HepG2 (cell line): Measurements from ENCODE around the gene PSMD2. TPM values are rescaled to one million over a fixed set of nuclear protein-coding genes. Genes with fewer than 3 reads are reported as not detected.

Experiments used
- ATAC-seq: fragments of 200-7000 bp; cut with Tn5 transposase; 3 replicates; pipeline ENCODE4 v1.9.1; 2020; ENCODE audit warnings: mild to moderate bottlenecking, moderate library complexity
- BruUV-seq: library from RNA; stranded (reverse); fragments of 400-500 nt; replicated peaks from 2 replicates; lab custom pipeline; 2021; lab: Mats Ljungman, UMichigan
- CTCF ChIA-PET: fragments of 300-600 bp; formaldehyde crosslinking; extraction: SDS; loops from one replicate; lab custom pipeline; 2021; ENCODE audit warnings: low total read pairs, inconsistent platforms, low intra/inter-chr PET ratio; lab: Yijun Ruan, JAX
- POLR2A ChIA-PET: fragments of 350-600 bp; sonication (Branson Sonifier 250); formaldehyde crosslinking; loops from one replicate; lab custom pipeline; 2020; ENCODE audit warnings: antibody characterized with exemption, inconsistent platforms; lab: Yijun Ruan, JAX
- DNase-seq: peaks from one replicate; pipeline ENCODE4 v3.0.0-alpha.2; 2015; ENCODE audit warnings: low spot score
- FAIRE-seq: peaks from 3 replicates; lab custom pipeline; 2011; peaks lifted over from hg19 to GRCh38; lab: Jason Lieb, UNC
- H2AFZ ChIP-seq: one replicate; pipeline ENCODE4 v1.6.1; 2011; ENCODE audit warnings: low read length, inconsistent platforms
- H3K27ac ChIP-seq: fragments of 300-600 bp; 3 replicates; pipeline ENCODE4 v1.8.0; 2011; ENCODE audit warnings: mixed run types, mild to moderate bottlenecking, mixed read lengths, low read length, inconsistent platforms; ENCODE audit not compliant: insufficient read depth; ENCODE audit errors: extremely low read length
- H3K27me3 ChIP-seq, 2 experiments: fragments of 200-600 bp in 1 of 2; 2 replicates in 1 of 2; 3 replicates in 1 of 2; pipeline versions ENCODE4 v1.6.0 to v1.8.0; 2011; ENCODE audit warnings: low read length in 2 of 2, mild to moderate bottlenecking in 2 of 2, moderate library complexity in 2 of 2, inconsistent platforms in 1 of 2; ENCODE audit not compliant: insufficient read depth in 2 of 2, control insufficient read depth in 1 of 2
- H3K36me3 ChIP-seq, 2 experiments: fragments of 200-600 bp in 1 of 2; replicated peaks in 1 of 2; 2 replicates in 1 of 2; 3 replicates in 1 of 2; pipeline versions ENCODE4 v1.5.1 to v1.8.0; 2011; ENCODE audit warnings: low read length in 2 of 2, inconsistent platforms in 1 of 2; ENCODE audit not compliant: insufficient read depth in 2 of 2, control insufficient read depth in 1 of 2
- H3K4me1 ChIP-seq: 2 replicates; pipeline ENCODE4 v1.5.1; 2012; ENCODE audit warnings: low read length, inconsistent platforms; ENCODE audit not compliant: insufficient read depth
- H3K4me2 ChIP-seq: 2 replicates; pipeline ENCODE4 v1.6.0; 2011; ENCODE audit warnings: low read depth, low read length, inconsistent platforms
- H3K4me3 ChIP-seq, 3 experiments: fragments of 200-600 bp in 1 of 3; sonication (generic), shearing (Covaris generic) in 1 of 3; replicated peaks in 1 of 3; 2 replicates each; pipeline ENCODE4 v1.5.1; 2011 to 2016; ENCODE audit warnings: low read length in 3 of 3, inconsistent platforms in 2 of 3, low read depth in 2 of 3, mild to moderate bottlenecking in 2 of 3, control low read depth in 1 of 3, mixed read lengths in 1 of 3; ENCODE audit not compliant: insufficient read depth in 1 of 3
- H3K79me2 ChIP-seq: one replicate; pipeline ENCODE4 v1.6.1; 2011; ENCODE audit warnings: low read length, inconsistent platforms; ENCODE audit not compliant: insufficient read depth
- H3K9ac ChIP-seq: 2 replicates; pipeline ENCODE4 v1.6.0; 2011; ENCODE audit warnings: mild to moderate bottlenecking, low read depth, low read length, inconsistent platforms; ENCODE audit not compliant: insufficient read depth
- H3K9me3 ChIP-seq: 2 replicates; pipeline ENCODE4 v1.5.1; 2012; ENCODE audit warnings: mild to moderate bottlenecking, low read length
- H4K20me1 ChIP-seq: 2 replicates; pipeline ENCODE4 v1.6.0; 2011; ENCODE audit warnings: inconsistent platforms, mild to moderate bottlenecking, low read length, moderate library complexity; ENCODE audit not compliant: insufficient read depth
- CBFB ChIP-seq: sonication (generic); formaldehyde crosslinking; IDR thresholded peaks from 2 replicates; pipeline ENCODE4 v1.4.0; 2020; ENCODE audit warnings: missing genetic modification reagents
- CBX1 ChIP-seq: IDR thresholded peaks from one replicate; pipeline ENCODE4 v1.6.1; 2016; ENCODE audit warnings: antibody characterized with exemption, low read depth
- CC2D1A ChIP-seq: sonication (generic); formaldehyde crosslinking; IDR thresholded peaks from 2 replicates; pipeline ENCODE4 v1.8.1; 2023; ENCODE audit warnings: mild to moderate bottlenecking, missing genetic modification reagents
- ELF1 ChIP-seq: sonication (generic); formaldehyde crosslinking; IDR thresholded peaks from 2 replicates; pipeline ENCODE4 v1.4.0; 2020; ENCODE audit warnings: missing genetic modification reagents
- FOXJ3 ChIP-seq: sonication (generic); formaldehyde crosslinking; IDR thresholded peaks from 2 replicates; pipeline ENCODE4 v1.4.0; 2020; ENCODE audit warnings: missing genetic modification reagents, mild to moderate bottlenecking, borderline replicate concordance
- NFRKB ChIP-seq: fragments of 450-650 bp; IDR thresholded peaks from 2 replicates; pipeline ENCODE4 v1.6.1; 2017
- NRL ChIP-seq: sonication (generic); formaldehyde crosslinking; IDR thresholded peaks from 2 replicates; pipeline ENCODE4 v1.5.0; 2020; ENCODE audit warnings: missing genetic modification reagents, mild to moderate bottlenecking, moderate library complexity, borderline replicate concordance
- PCBP1 ChIP-seq: fragments of 200-400 bp; formaldehyde crosslinking; IDR thresholded peaks from 2 replicates; pipeline ENCODE4 v1.6.1; 2017; ENCODE audit warnings: mild to moderate bottlenecking, low read depth, low read length, borderline replicate concordance
- SIX1 ChIP-seq: sonication (generic); formaldehyde crosslinking; IDR thresholded peaks from 2 replicates; pipeline ENCODE4 v1.4.0; 2020; ENCODE audit warnings: missing genetic modification reagents, borderline replicate concordance
- SMARCC2 ChIP-seq: fragments of 450-650 bp; IDR thresholded peaks from 2 replicates; pipeline ENCODE4 v1.6.1; 2017; ENCODE audit warnings: antibody characterized with exemption, mild to moderate bottlenecking
- ZNF317 ChIP-seq: sonication (generic); formaldehyde crosslinking; IDR thresholded peaks from 2 replicates; pipeline ENCODE4 v1.5.0; 2020; ENCODE audit warnings: mild to moderate bottlenecking, missing genetic modification reagents
- ZNF562 ChIP-seq: sonication (generic); formaldehyde crosslinking; IDR thresholded peaks from 2 replicates; pipeline ENCODE4 v1.8.0; 2022; ENCODE audit warnings: missing genetic modification reagents, borderline replicate concordance
- WGBS: methylation state at CpG from one replicate; pipeline ENCODE4 v1.1.6; 2017; ENCODE audit warnings: low lambda C conversion rate; 5-methylcytosine and 5-hydroxymethylcytosine counted together
- in situ Hi-C: cut with HindIII; loops from 2 replicates; pipeline ENCODE4 v1.10.0; 2017; ENCODE audit warnings: low pct_unique_long_range_greater_than_20kb; ENCODE audit not compliant: extremely low pct_ligation_motif_present
- intact Hi-C: fragments of 100-400 bp; cut with micrococcal nuclease; formaldehyde crosslinking; loops from one replicate; pipeline ENCODE4 v1.10.0; 2022; ENCODE audit not compliant: unreplicated experiment
- polyA plus RNA-seq, 8 experiments: library from polyadenylated mRNA; depleted of rRNA in 3 of 8; stranded (reverse) in 7 of 8; unstranded in 1 of 8; fragments of >200 nt; fragmentation: Illumina TruSeq in 4 of 8; extraction: Trizol in 4 of 8; gene quantifications; 2 replicates each; pipeline versions ENCODE4 v1.2.1 to v1.2.3, GENCODE V29; 2011 to 2016; ENCODE audit warnings: low read depth in 4 of 8, missing spikeins in 1 of 8, mixed read lengths in 1 of 8; ENCODE audit not compliant: insufficient read depth in 1 of 8
- total RNA-seq, 5 experiments: library from RNA; depleted of rRNA; stranded (reverse); fragments of >200 nt; fragmentation: Illumina TruSeq; extraction: Trizol; gene quantifications; 2 replicates each; pipeline ENCODE4 v1.2.3, GENCODE V29; 2016; ENCODE audit warnings: low read depth in 1 of 5
- TF ChIP-seq, protein P1 (sequence below): sonication (generic); formaldehyde crosslinking; IDR thresholded peaks from 2 replicates; pipeline ENCODE4 v1.8.0; 2022; ENCODE audit warnings: missing genetic modification reagents, mild to moderate bottlenecking, borderline replicate concordance
- TF ChIP-seq, protein P2 (sequence below): conservative IDR thresholded peaks from 2 replicates; pipeline ENCODE4 v1.6.1; 2018; ENCODE audit warnings: missing genetic modification reagents
- TF ChIP-seq, protein P3 (sequence below): sonication (generic); formaldehyde crosslinking; IDR thresholded peaks from 2 replicates; pipeline ENCODE4 v1.4.0; 2020; ENCODE audit warnings: missing genetic modification reagents
- TF ChIP-seq, protein P4 (sequence below): sonication (generic); formaldehyde crosslinking; IDR thresholded peaks from 2 replicates; pipeline ENCODE4 v1.5.1; 2020; ENCODE audit warnings: mild to moderate bottlenecking, missing genetic modification reagents, moderate library complexity

Gene PSMD2
- total and polyA plus RNA-seq, 2 of the 13 experiments (the other 11 are each of a cell fraction or from before 2014, with no cell fraction given): 125 to 200 TPM

DNA sequence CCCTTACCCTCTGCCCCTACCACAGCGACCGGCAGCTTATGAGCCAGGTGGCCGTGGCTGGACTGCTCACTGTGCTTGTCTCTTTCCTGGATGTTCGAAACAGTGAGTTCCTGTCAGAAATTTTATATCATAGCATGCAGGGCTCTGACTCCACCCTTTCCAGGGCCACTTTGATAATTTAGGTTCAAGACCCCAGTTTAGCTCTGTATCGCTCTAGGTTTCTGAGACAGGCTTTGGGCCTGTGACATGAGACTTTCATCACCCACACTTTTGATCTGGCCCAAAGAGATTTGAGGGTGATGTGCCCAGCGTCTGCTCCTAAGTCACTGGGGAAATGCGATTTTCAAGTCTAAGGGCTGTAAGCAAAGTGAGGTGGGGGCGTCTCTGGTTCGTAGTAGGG lies 8.9 kb downstream of the PSMD2 start:
- POLR2A ChIA-PET: no interaction called here
- intact Hi-C loops: no loop called here

DNA sequence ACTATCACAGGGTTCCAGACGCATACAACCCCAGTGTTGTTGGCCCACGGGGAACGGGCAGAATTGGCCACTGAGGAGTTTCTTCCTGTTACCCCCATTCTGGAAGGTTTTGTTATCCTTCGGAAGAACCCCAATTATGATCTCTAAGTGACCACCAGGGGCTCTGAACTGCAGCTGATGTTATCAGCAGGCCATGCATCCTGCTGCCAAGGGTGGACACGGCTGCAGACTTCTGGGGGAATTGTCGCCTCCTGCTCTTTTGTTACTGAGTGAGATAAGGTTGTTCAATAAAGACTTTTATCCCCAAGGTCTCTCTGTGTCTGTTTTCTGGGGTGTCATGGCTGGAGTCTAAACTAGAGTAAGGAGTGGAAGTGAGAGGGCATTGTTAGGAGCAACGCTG lies 9.7 kb downstream of the PSMD2 start:
- BruUV-seq: no TSS peak
- no peak overlapping the region for H3K4me3 ChIP-seq
- 97% methylated on average over 7 of the region's 7 CpGs for WGBS
- no peak overlapping the region for H3K27ac ChIP-seq
- in situ Hi-C loops (no loop called here), intact Hi-C loops (no loop called here)
- no peaks in the 10 kb centered on the region for H4K20me1 ChIP-seq
- FAIRE-seq (no peak), ATAC-seq (peak; percentile 56), DNase-seq (no peak)
- no peak overlapping the region for H3K9ac ChIP-seq
- H3K79me2 ChIP-seq: no peaks in the 10 kb centered on the region
- peaks cover 18 to 53% of the 10 kb centered on the region in 2 experiments for H3K36me3 ChIP-seq
- ChIA-PET POLR2A (no interaction called here), CTCF (no interaction called here)
- no peak overlapping the region for H2AFZ ChIP-seq
- H3K27me3 ChIP-seq: no peaks in the 10 kb centered on the region; a peak in 1 of 5 replicates
- H3K4me2 ChIP-seq: no peak overlapping the region
- H3K9me3 ChIP-seq: no peaks in the 10 kb centered on the region
- peaks cover 1% of the 10 kb centered on the region for H3K4me1 ChIP-seq
- TF ChIP-seq ZNF562 (CRISPR knock-in tag): no peak
- TF ChIP-seq, protein P1, sequence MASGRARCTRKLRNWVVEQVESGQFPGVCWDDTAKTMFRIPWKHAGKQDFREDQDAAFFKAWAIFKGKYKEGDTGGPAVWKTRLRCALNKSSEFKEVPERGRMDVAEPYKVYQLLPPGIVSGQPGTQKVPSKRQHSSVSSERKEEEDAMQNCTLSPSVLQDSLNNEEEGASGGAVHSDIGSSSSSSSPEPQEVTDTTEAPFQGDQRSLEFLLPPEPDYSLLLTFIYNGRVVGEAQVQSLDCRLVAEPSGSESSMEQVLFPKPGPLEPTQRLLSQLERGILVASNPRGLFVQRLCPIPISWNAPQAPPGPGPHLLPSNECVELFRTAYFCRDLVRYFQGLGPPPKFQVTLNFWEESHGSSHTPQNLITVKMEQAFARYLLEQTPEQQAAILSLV (CRISPR knock-in tag): no peak
- no peak for TF ChIP-seq NRL (CRISPR knock-in tag)
- TF ChIP-seq, protein P2, sequence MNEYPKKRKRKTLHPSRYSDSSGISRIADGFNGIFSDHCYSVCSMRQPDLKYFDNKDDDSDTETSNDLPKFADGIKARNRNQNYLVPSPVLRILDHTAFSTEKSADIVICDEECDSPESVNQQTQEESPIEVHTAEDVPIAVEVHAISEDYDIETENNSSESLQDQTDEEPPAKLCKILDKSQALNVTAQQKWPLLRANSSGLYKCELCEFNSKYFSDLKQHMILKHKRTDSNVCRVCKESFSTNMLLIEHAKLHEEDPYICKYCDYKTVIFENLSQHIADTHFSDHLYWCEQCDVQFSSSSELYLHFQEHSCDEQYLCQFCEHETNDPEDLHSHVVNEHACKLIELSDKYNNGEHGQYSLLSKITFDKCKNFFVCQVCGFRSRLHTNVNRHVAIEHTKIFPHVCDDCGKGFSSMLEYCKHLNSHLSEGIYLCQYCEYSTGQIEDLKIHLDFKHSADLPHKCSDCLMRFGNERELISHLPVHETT (CRISPR knock-in tag): no peak
- TF ChIP-seq, protein P3, sequence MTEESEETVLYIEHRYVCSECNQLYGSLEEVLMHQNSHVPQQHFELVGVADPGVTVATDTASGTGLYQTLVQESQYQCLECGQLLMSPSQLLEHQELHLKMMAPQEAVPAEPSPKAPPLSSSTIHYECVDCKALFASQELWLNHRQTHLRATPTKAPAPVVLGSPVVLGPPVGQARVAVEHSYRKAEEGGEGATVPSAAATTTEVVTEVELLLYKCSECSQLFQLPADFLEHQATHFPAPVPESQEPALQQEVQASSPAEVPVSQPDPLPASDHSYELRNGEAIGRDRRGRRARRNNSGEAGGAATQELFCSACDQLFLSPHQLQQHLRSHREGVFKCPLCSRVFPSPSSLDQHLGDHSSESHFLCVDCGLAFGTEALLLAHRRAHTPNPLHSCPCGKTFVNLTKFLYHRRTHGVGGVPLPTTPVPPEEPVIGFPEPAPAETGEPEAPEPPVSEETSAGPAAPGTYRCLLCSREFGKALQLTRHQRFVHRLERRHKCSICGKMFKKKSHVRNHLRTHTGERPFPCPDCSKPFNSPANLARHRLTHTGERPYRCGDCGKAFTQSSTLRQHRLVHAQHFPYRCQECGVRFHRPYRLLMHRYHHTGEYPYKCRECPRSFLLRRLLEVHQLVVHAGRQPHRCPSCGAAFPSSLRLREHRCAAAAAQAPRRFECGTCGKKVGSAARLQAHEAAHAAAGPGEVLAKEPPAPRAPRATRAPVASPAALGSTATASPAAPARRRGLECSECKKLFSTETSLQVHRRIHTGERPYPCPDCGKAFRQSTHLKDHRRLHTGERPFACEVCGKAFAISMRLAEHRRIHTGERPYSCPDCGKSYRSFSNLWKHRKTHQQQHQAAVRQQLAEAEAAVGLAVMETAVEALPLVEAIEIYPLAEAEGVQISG (CRISPR knock-in tag): no peak
- TF ChIP-seq SIX1: no peak
- TF ChIP-seq ELF1 (CRISPR knock-in tag): no peak

More for the DNA sequence above, 8.9 kb downstream of the PSMD2 start:
- Histone ChIP-seq H3K9me3 (no peaks in the 10 kb centered on the region), H3K4me2 (no peak overlapping the region), H3K27ac (no peak overlapping the region), H3K79me2 (no peaks in the 10 kb centered on the region), H2AFZ (no peak overlapping the region), H3K36me3 (peaks cover 23 to 61% of the 10 kb centered on the region in 2 experiments), H4K20me1 (no peaks in the 10 kb centered on the region), H3K27me3 (no peaks in the 10 kb centered on the region; a peak in 1 of 5 replicates), H3K4me3 (no peak overlapping the region), H3K9ac (no peak overlapping the region), H3K4me1 (no peaks in the 10 kb centered on the region)
- in situ Hi-C loops: no loop called here
- ATAC-seq: no peak
- no TSS peak for BruUV-seq
- CTCF ChIA-PET: no interaction called here
- 99% methylated on average over 9 of the region's 9 CpGs for WGBS
- TF ChIP-seq SMARCC2 (no peak), FOXJ3 (CRISPR knock-in tag) (no peak), PCBP1 (no peak), NFRKB (no peak), CBFB (CRISPR knock-in tag) (no peak), CBX1 (no peak), CC2D1A (CRISPR knock-in tag) (no peak), ZNF317 (CRISPR knock-in tag) (no peak)
- TF ChIP-seq, protein P4, sequence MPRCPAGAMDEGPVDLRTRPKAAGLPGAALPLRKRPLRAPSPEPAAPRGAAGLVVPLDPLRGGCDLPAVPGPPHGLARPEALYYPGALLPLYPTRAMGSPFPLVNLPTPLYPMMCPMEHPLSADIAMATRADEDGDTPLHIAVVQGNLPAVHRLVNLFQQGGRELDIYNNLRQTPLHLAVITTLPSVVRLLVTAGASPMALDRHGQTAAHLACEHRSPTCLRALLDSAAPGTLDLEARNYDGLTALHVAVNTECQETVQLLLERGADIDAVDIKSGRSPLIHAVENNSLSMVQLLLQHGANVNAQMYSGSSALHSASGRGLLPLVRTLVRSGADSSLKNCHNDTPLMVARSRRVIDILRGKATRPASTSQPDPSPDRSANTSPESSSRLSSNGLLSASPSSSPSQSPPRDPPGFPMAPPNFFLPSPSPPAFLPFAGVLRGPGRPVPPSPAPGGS (CRISPR knock-in tag): no peak
- DNase-seq: no peak
- FAIRE-seq: no peak
